HG03103 (cell line): ENCODE results near the gene SV2C.

Experiments
- ATAC-seq: cut with Tn5 transposase; IDR thresholded peaks from one replicate; pipeline ENCODE4 v1.9.1; 2021; ENCODE audit warnings: low read depth; ENCODE audit not compliant: unreplicated experiment

Gene SV2C

GRCh38 chr5:76397200-76397599, 314.0 kb downstream of the SV2C start:
- no peak for ATAC-seq

GRCh38 chr5:76399268-76399667, 316.1 kb downstream of the SV2C start:
- ATAC-seq, result no peak

GRCh38 chr5:76400466-76400865, 317.3 kb downstream of the SV2C start:
- ATAC-seq, result no peak

GRCh38 chr5:76401801-76402250, 318.6 kb downstream of the SV2C start:
- ATAC-seq, result no peak

GRCh38 chr5:76402251-76402885, 319.2 kb downstream of the SV2C start:
- peak; percentile 36 for ATAC-seq

GRCh38 chr5:76402886-76403765, 319.9 kb downstream of the SV2C start, which contains the start of gene IQGAP2:
Gene IQGAP2, plus strand, starts transcription at chr5:76403285. Its CDS starts 261 bp downstream, at chr5:76403546.
- ATAC-seq, result peak; percentile 49
